Vagina (tissue), 2 donors: ENCODE data around the gene OTOGL.

Experiments
- CTCF ChIP-seq, 3 experiments: fragments of 450-650 bp in 2 of 3; fragments of 200-600 bp in 1 of 3; sonication (generic) in 1 of 3; IDR thresholded peaks; one replicate each; pipeline ENCODE4 v1.5.1; 2017 to 2019; ENCODE audit warnings: antibody characterized with exemption in 3 of 3, mild to moderate bottlenecking in 2 of 3, moderate library complexity in 2 of 3
- POLR2A ChIP-seq, 2 donors: fragments of 450-650 bp; IDR thresholded peaks; one replicate each; pipeline ENCODE4 v1.6.1; 2017; ENCODE audit warnings: antibody characterized with exemption in 2 of 2, mild to moderate bottlenecking in 2 of 2, moderate library complexity in 2 of 2
- POLR2AphosphoS5 ChIP-seq, 2 donors: sonication (generic); formaldehyde crosslinking; IDR thresholded peaks; one replicate each; pipeline ENCODE4 v1.9.0; 2017; ENCODE audit warnings: antibody characterized with exemption in 2 of 2, mild to moderate bottlenecking in 2 of 2, low read depth in 1 of 2; ENCODE audit not compliant: insufficient read depth in 1 of 2

GRCh38 chr12:80419644-80420043 is 320.3 kb downstream of the OTOGL start:
- no peak for TF ChIP-seq CTCF (IDR thresholded peaks at IDR 0.05)
- no peak for TF ChIP-seq POLR2A (IDR thresholded peaks at IDR 0.05)
- no peak for TF ChIP-seq POLR2AphosphoS5 (IDR thresholded peaks at IDR 0.05; ENCODE audit: insufficient read depth in 1 of 2, low read depth in 1 of 2)
